ENCODE results near the gene MEDAG.

- no peak for TF ChIP-seq CTCF (IDR thresholded peaks at IDR 0.05; ENCODE audit: low read depth, low read length)
- TF ChIP-seq POLR2A (IDR thresholded peaks at IDR 0.05; ENCODE audit: extremely low read depth, insufficient read length) = no peak
These were observed 2.0 kb upstream of the MEDAG start for GRCh38 chr13:30904043-30904442.
